Hindlimb muscle (tissue), 1 donor: ENCODE measurements around the gene URB1. TPM values are rescaled to one million over a fixed set of nuclear protein-coding genes. Genes with fewer than 3 reads are reported as not detected.
A peak's percentile ranks its signal among the peaks of the same experiment; 100 is the strongest.
"Not testable (repeated sequence)": the region's sequence is repeated elsewhere in the genome, so short reads cannot be mapped to it uniquely, and the experiment has no call there.

ENCODE experiments used
- DNase-seq: peaks from one replicate; pipeline ENCODE4 v3.0.0-alpha.2; 2013
- polyA plus RNA-seq: library from polyadenylated mRNA; unstranded; fragments of 120-200 nt; gene quantifications from one replicate; pipeline ENCODE4 v1.2.1, GENCODE V29; 2013; ENCODE audit not compliant: insufficient read length

Gene URB1
- polyA plus RNA-seq, 1 donor = 13.8 TPM

DNA sequence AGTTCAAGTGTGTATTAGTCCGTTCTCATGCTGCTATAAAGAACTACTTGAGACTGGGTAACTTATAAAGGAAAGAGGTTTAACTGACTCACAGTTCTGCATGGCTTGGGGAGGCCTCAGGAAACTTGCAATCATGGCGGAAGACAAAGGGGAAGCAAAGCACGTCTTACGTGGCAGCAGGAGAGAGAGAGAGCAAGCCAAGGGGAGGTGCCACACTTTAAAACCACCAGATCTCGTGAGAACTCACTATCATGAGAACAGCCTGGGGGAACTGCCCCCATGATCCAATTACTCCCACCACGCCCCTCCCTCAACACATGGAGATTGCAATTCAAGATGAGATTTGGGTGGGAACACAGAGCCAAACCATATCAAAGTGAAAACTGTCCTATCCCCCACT is 109.8 kb downstream of the URB1 start:
- DNase-seq = no peak

DNA sequence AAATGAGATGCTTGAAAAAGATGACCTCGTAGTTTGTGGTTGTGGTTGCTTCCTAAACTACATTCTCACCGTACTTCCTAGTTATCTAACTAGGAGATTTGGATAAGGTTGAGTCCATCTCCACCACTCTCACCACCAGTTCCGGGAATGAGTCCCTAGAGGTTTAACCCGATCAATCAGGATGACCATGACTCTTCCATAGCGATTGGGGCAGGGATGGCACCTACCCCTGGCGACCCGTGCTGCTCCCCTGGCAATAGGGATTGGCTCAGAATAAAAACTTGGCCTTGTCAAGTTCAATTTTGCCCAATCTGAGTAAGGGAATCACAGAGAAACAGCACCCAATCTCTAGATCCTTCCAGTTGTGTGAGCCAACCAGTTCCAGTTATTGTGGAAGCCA is 111.3 kb downstream of the URB1 start:
- no peak for DNase-seq

DNA sequence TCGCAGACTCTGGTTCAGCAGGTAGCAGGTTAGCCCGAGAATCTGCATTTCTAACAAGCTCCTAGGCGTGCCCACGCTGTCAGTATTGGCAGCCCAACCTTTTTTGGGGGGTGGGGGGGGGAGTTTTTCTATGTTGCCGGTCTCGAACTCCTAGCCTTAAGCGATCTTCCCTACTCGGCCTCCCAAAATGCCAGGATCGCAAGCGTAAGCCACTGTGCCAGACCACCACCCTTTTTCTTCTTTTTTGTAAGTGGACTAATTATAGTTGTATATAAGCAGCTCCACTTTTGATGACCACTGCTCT is 113.5 kb downstream of the URB1 start:
- no peak for DNase-seq

DNA sequence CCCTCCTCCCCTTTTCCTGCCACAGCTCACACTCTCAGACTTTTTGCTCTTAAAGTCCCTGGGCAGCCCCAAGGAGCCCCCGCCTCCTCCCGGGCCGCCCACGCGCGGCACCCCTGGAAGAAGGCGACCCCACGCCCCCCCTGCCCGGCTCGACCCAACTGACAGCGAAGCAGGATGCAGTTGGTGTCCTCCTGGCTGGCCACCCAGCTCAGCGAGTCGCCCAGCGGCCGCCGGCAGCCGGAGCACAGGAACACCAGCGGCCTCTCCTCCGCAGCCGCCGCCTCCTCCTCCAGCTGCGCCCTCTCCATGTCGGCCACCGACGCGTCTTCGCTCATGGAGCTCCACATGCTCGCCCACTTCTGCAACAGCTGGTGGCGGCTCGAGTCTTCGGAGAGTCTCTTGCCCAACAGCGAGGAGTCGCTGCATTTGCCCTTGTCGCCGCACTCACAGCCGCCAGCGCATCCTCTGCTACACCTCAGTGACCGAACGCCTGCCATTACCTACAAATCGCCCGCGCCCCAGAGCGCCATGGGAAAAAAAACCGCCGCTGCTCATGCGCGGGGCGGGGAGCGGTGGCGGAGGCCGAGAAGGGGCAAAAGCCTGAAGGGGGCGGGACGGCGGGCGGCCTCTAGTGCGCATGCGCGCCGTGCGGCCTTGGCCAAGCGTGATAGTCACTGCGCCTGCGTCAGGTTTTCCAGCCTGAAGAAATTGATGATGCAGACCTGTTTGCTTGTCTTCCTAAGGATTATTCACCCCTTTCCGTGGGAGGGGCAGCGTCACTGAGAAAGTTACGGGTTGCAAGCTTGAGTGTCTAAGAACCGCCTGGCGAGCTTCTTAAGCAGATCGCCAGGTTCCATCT is 114.1 kb downstream of the URB1 start, which contains the start of gene MIS18A:
Gene MIS18A (minus strand): TSS at position 532 of the 859 bp plus-strand sequence. CDS start 35 bp downstream, at position 497.
- peak; percentile 97 for DNase-seq

DNA sequence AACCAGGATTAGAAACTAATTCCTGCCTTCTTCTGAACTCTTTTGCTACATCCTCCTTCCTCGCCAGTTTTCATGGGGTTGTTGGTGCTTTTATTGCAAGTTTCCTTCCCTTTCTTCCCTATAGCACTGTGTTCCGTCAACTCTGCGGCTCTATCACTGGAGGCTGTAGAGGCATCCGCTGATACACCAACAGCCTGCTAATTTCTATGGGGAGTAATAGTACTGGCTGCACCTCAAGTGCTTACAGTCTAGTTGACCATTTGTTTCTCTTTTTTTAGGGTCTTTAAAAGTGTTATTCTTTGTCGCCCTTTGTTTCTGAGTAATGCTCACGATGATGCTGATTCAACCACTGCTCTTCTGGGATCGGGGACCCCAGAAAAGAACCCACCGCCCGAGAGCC is 114.7 kb downstream of the URB1 start:
- DNase-seq = no peak

DNA sequence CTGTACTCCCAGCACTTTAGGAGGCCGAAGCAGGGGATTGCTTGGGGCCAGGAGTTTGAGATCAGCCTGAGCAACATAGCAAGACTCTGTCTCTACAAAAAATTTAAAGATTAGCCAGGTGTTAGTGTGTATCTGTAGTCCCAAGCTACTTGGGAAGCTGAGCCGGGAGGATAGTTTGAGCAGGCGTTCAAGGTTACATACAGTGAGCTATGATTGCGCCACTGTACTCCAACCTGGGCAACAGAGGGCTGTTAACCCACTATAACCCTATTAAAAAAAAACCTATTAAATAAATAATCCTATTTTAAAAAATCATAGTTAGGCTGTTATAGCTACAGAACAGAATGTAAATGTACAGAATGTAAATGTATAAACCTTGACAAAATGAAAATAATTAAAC is 116.1 kb downstream of the URB1 start:
- DNase-seq = no peak

DNA sequence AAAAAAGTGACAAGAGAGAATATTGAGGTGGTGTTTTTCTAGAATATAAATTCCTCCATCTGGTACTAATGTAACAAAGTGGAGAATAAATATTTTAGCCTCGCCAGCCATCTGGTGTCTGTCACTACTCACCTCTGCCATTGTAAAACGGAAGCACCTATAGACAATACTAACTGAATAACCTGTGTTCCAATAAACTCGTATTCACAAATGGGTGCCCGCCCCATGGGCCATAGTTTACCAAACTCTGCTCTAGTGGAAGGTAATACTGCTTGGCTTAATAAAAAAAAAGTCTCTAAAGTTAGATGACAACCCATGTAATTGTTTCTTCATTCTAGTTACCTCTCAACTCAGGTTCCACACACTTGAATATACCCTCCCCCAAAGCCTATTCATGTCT is 122.1 kb downstream of the URB1 start:
- DNase-seq = no peak

DNA sequence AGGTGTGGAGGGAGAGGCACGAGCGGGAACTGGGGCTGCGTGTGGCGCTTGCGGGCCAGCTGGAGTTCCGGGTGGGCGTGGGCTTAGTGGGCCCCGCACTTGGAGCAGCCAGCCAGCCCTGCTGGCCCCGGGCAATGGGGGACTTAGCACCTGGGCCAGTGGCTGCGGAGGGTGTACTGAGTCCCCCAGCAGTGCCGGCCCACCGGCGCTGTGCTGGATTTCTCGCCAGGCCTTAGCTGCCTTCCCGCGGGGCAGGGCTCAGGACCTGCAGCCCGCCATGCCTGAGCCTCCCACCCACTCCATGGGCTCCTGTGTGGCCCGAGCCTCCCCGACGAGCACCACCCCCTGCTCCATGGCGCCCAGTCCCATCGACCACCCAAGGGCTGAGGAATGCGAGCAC is 127.5 kb downstream of the URB1 start:
- not testable (repeated sequence) for DNase-seq

DNA sequence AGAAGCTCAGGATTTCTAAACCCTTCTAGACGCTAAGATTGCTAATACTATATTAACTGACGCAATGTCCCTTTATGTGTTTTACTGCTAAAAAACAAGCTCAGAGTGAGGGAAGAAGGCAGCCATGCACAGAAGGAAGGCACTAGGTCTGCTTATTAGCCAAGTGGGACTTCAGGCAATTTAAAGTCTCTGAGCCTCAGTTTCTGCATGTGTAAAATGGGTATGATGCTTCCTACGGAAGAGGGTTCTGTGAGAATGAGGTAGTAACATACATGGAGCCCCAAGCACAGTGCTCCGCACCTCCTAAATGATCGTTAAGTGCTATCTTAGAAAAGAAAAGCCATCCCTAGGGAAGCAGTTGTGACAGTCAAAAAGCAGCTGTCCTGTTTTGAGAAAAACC is 130.9 kb downstream of the URB1 start:
- DNase-seq = no peak

Other genes starting within 250 kb of the URB1 start
- 8.8 TPM for gene MIS18A, start 114.0 kb downstream of the URB1 start, polyA plus RNA-seq
- 2.6 TPM for gene MRAP, start 94.2 kb downstream of the URB1 start, polyA plus RNA-seq
- gene EVA1C, start 19.7 kb upstream of the URB1 start, polyA plus RNA-seq = 2.1 TPM
- 1.6 TPM for gene TCP10L, start 192.5 kb upstream of the URB1 start, polyA plus RNA-seq
- 28.1 TPM for gene CFAP298, start 219.4 kb upstream of the URB1 start, polyA plus RNA-seq